ENCODE data around the gene MEGF6. TPM values are rescaled to one million over a fixed set of nuclear protein-coding genes. Genes with fewer than 3 reads are reported as not detected.

MEGF6 gene
- total RNA-seq, 1 donor from 2014 or later = 0.13 TPM

DNA sequence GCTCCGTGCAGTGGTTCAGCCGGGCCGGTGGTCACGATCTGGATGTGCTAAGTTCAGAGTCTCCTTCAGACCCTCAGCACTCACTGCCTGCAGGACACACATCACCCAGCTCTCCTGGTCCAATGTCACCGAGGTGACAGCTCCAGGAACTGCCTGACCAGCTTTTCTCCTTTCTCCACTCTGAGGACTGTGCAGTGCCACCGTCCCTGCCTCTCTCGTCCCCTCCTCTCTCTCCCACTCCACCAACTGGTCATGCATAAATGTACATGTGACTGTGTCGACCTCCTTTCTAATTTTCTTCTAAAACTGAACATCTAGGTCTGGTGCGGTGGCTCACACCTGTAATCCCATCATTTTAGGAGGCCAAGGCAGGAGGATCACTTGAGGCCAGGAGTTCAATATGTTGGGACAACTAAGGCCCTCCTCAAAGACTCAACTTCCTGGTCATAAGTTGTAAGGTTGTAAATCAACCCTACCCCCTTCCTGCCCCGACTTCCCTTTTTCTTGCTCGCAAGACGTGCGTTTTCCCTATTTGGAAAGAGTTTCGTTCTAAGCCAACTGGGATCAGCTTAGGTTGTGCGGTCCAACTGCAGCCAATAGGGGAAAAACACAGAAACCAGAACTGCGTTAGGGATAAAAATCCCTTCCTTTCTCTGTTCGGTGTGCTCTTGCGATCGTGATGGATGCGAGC is 53.1 kb downstream of the MEGF6 start:
- no peak for DNase-seq (ENCODE audit: low read depth)

DNA sequence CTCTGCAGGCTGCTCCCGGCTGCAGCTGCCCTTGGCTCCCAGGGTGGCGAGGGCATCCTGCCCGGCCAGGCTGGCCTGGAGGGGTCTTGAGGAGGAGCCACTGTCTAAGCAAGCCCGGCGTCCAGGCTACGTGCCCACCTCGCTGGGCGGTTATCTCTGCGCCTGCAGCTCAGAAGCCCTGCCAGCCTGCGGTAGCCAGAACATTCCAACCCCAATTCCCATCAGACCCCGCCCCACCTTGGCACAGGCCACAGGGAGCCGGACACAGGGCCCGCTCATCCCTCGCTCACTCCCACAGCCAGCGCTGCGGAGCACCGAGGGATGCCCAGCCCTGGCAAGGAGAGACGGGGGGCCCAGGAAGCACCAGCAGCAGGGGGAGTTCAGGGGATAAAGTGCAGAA is 53.9 kb downstream of the MEGF6 start:
- no peak for DNase-seq (ENCODE audit: low read depth)

DNA sequence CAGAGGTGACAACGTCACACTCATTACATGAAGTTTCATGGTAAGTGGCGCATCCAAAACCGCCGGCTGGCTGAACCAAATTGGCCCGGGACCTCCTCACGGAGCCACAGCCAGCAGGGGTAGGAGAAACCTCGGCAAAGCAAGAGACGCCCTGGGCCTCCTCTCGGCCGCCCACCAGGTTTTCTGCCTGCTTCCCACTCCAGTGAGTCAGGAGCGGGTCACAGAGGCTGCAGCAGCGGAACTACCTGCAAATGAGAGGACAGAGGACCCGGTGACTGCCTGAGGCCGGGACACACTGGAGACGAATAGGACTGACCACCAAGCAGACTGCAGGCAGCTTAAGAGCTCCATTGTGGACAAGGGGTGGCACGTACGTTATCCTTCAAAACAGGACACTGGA is 55.0 kb downstream of the MEGF6 start:
- DNase-seq (ENCODE audit: low read depth) = no peak

DNA sequence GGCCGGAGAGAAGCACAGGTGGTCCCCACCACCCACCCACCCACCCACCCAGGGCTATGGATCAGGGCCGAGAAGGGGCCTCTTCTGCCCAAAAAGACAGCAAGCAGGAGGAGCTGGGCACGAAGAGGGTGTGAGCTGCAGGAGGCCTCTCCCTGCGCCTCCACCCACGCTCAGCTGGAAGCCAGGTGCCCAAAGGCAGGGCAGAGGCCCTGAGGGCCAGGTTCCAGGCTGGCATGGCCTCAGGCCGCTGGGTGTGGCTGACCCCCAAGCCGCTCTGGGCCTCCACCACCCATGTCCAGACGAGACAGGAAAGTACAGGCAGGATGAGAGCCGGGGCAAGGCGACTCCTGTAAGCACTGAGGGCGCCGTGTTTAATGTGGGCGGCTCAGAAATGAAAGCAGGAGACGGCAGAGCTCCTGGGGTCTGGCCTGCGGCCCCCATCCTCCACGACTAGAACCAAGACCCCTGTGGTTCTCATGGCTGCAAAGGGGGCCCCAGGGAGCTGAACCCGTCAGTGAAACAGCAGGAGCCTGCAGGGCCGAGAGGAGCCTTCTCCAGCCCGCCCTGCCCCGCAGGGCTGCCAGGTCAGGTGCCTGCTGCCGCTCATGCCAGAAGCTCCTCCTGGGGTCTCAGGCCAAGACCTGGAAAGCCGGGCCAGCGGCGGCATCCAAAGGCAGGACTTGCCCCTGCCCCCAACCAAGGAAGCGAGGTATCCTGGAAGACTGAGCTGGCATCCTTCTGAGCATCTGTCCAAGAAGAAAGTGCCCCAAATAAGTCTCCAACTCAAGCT is 56.0 kb downstream of the MEGF6 start:
- DNase-seq (ENCODE audit: low read depth) = no peak

DNA sequence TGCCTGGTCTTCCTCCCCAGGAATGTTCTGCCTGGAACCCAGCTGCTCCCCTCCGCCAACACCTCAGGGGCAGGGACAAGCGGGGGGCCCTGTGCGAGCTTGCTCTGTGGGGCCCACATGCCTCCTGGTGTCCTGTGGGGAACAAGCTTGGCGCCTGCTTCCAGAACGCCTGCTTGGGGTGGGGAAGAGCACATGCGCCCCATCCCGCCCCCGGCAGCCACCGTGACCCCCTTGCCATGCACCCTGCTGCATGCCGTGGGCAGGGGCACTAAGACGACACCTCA is 57.4 kb downstream of the MEGF6 start:
- DNase-seq (ENCODE audit: low read depth) = no peak

DNA sequence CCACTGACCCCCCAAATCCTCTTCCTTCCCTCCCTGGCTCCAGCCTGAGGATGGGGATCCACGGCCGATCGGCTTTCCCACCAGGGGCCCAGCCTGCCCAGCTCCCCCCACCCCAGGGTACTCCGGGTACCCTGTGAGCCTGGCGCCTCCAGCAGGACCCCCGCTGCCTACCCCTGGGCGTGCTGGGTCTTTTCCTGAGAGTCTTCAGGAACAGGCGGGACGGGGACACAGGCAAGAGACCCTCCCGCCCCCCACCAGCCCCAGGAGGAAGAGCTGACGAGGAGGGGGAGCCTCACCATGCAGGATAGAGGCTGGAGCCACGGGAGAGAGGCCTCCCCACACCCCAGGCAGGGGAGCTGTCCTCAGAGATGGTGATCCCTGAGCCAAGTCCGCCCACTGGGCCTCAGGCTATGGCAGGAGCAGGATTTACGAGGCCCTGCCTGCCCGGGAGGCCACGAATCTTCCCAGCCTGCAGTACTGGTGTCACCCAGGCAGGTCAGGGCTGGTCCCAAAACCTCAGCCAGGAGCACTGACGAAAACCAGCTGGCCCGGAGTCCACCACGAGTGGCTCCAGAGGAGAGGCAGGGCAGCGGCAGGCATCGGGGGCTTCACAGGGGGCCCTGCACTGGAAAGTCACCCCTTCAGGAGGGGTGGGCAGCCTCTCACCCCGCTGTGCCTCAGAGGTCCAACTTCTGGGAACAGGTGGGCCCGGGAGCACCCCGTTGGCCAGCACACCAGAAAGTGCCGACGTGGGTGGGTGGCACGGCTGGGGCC is 58.0 kb downstream of the MEGF6 start:
- no peak for DNase-seq (ENCODE audit: low read depth)

DNA sequence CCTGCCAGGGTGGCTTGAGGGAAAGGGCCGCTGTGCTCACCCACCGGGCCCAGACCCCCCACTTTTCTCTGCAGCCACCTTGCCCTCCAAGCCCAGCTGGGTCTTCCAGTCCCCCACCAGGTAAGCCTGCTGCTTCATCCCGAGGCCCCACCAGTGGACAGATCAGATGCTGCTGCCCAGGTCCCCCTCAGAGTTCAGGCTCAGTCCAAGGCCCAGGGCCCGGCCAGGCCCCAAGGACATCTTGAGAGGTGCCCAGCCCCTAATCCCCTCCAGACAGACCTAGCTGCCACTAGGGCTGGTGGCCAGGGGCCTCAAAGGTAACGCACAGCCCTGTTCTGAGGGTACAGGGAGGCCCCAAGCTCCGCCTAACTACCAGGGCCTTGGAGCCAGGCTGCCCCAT is 58.6 kb downstream of the MEGF6 start:
- no peak for DNase-seq (ENCODE audit: low read depth)

DNA sequence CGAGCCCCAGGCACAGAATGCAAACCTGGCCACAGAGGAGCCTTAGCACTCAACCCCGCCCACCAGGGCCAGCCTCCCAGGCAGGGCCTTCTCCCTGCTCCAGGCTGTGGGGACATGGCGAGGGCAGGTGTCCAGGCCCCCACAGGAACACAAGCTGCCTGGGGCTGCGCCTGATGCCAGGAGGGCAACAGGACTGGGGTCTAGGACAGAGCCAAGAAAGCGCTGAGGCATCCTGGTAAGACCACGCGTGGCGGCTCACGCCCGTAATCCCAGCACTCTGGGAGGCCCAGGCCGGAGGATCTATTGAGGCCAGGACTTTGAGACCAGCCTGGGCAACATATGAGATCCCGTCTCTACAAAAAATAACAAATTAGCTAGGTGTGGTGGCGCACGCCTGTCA is 59.1 kb downstream of the MEGF6 start:
- no peak for DNase-seq (ENCODE audit: low read depth)

DNA sequence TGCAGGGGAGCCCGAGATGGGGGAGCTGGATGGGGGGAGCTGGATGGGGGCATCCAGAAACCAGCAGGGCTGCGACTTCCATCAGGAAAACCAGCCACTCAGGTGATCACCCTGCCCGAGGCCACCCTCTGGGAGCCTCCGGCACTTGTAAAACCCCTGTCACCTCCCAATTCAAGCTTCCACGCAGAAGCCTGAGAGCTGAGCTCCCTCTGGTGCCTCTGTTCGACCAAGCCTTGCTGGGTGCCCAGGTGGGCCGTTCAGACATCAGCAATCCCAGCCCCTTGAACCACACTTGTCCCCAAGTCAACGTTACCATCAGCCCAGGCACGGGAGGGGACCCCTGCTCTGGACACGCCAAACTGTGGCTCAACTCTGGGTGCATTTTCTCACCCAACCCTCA is 59.6 kb downstream of the MEGF6 start:
- no peak for DNase-seq (ENCODE audit: low read depth)

DNA sequence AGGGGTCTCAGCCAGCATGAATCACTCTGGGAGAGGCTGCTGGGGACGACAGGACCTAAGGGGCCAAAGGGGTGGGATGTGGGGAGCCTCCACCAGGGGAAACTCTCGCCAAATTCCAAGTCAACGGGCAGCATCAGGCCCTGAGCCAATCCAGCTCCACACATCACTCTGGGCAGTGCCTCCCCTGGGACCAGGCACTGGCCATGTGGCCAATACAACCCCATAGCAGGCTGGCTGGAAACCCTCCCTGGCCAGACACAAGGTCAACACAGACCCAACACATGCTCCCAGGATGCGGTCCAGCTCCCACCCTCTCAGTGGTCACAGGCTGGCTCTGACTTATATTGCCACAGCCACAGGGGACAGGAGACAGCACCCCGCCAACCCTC is 60.0 kb downstream of the MEGF6 start:
- DNase-seq (ENCODE audit: low read depth) = no peak

DNA sequence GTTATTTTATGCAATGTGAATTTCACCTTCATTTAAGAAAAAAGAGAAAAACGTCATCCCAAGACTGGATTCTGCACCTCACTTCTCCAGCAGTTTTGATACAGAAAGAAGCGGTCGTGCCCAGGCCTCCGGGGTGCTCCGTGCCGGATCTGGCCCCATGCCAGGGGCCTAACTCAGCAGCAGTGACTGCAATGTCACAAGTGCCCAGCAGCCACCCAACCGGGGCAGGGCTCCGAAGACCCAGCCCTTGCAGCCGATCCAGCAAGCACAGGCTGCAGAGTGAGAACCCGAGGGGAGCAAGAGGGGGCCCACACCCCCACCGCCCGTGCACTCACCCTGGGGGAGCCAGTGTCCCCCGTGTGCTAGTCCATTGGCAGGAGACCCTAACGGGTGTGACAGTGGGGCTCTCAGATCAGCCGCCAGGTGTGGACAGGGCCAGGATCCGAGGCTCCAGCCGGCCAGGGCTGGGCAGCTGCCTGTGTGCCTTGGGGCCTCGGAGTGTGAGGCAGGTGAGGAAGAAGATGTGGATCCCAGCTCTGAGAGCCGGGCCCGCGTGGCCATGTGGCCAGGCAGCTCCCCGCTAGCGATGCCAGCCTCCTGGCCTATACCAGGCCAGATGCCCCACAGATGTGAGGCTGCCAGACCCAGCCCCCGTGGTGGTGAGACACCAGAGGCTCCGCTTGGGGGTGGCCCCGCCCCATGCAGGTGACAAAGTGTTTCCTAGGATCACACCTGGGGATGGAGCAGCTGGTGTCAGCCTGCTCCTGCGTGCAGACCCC is 60.6 kb downstream of the MEGF6 start:
- DNase-seq (ENCODE audit: low read depth) = no peak

DNA sequence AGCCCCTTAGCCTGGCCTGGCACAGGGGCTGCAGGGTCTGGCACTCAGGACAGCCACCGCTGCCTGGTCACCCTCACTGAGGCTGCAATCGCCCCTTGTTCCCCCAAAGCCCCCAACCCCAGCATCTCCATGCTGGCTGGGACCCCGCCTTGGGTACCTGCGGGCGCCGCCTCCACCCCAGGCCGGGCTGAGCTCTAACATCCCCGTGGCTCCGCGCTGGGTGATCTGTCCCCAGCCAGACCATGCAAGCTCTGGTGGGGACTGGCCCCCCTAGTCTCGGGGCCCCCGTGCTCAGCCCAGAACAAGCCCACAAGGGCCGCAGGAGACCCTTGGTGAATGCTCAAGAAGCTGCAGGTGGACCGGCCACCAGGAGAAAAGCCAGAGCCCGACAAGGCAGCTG is 62.4 kb downstream of the MEGF6 start:
- DNase-seq (ENCODE audit: low read depth) = no peak

DNA sequence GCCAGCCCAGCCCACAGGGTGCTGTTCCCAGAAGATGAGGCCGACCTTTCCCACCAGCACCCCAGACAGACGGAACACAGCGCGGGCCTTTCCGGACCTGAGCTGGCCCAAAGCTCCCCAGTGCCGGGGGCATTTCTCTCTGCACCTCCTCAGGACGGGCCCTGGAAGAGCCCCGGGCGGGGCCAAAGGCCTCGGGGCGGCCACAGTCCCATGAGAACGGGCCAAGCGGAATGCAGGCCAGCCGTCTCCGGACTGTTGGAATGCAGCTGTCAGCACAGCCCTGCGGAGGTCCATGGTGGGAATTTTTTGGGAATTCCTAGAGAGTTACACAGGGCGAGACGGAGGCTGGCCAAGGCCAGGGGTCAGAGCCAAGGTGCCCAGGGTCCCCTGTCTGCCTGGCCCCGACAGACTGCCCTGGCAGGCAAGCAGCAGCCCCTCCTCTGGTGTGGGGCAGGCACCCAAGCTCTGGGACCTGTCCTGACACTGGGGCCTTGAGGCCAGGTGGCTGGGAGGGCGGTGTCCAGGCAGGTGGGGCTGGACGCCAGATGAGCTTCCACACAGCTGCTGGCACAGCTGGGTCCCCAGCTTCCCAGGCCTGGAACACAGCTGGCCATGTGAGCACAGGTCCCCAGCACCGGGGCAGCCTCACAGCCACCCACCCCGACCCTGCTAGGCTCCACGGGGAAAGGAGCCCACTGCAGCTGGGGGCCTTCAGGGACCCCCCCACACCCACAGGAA is 63.0 kb downstream of the MEGF6 start:
- DNase-seq (ENCODE audit: low read depth) = peak; percentile 61

DNA sequence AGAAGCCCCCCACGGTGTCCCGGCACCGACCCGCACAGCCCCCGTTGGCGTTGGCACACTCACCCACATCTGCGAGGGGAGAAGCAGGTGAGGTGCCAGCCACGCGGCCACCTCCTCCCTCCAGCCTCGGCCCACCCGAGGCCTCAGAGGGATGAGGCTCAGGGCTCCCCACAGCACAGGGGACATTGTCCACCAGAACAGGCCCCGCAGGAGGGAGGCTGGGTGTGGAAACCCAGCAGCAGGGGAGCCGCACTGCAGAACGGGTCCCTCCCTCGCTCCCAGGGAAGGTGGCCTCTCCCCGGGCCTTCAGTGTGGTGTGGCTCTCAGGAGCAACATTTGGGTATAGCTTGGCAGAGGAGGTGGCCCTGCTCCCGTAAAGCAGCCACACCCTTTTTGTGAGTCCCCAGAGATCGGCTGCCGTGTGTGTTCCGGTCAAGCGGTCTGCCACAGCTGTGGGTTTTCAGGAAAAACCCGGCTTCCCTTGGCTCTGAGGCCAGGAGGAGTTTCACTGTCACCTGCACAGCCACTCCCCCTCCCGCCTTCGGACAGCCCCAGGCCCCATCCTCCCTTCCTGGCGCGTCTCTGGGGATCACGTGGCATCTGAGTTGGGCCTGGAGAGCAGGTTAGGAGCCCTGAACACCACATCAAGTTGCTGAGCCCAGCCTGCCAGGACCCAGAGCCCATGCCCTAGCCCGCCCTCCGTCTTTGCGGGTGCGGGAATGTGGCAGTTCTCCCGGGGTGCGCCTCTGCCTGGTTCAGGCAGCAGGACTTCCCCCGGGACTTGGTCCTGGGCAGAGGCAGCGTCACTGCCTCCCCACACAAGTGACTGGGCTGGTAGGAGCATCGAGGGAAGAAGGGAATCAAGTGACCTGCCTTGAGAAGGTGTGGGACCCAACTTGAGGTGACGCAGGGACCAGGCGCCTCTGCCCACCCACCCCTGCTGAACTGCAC is 64.0 kb downstream of the MEGF6 start:
- no peak for DNase-seq (ENCODE audit: low read depth)

DNA sequence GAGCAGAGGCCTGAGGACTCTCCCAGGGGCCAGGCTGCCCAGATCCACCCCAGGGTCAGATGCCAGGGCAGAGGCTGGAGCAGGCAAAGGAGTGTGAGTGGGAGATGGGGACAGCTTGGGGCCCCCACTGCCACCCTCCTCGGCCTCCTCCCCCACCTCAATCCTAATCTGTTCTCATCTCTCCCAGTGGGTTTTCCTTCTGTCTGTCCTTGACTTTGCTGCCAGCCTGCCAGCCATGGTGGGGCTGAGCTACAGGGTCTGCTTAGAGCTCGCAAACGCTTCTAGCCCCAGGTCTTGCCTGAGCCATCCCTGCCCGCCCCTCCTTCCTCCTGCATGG is 65.3 kb downstream of the MEGF6 start:
- no peak for DNase-seq (ENCODE audit: low read depth)

DNA sequence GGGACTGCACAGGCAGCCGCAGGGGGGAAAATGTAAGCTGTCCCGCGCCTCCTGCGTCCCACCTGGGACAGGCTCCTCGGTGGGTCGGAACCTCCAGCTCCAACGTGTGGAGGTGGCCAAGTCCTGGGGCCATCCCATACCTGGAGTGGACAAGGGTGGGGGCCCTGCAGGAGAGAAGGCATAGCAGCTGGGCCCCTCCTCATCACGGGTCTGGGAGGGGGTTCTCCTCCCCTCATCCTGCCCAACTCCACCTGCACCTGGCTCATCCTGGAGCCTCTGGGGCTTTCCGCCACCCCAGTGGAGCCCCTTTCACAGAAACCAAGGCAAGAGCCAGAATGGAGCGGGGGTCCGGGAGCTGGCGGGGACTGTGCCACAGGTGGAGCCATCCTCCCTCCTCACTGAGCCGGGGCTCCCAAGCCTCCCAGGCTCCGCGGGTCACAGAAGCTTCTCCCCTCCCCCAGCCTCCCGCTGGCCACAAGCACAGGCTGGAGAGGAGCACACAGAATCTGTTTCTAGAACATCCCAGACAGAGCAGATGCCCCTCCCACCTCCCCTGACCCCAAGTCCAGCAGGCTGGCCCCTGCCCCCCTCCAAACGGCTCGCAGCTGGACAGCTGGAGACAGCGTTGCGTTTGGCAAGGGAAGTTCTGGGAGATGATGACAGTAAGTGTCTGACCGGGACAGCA is 65.8 kb downstream of the MEGF6 start:
- DNase-seq (ENCODE audit: low read depth) = peak; percentile 35

DNA sequence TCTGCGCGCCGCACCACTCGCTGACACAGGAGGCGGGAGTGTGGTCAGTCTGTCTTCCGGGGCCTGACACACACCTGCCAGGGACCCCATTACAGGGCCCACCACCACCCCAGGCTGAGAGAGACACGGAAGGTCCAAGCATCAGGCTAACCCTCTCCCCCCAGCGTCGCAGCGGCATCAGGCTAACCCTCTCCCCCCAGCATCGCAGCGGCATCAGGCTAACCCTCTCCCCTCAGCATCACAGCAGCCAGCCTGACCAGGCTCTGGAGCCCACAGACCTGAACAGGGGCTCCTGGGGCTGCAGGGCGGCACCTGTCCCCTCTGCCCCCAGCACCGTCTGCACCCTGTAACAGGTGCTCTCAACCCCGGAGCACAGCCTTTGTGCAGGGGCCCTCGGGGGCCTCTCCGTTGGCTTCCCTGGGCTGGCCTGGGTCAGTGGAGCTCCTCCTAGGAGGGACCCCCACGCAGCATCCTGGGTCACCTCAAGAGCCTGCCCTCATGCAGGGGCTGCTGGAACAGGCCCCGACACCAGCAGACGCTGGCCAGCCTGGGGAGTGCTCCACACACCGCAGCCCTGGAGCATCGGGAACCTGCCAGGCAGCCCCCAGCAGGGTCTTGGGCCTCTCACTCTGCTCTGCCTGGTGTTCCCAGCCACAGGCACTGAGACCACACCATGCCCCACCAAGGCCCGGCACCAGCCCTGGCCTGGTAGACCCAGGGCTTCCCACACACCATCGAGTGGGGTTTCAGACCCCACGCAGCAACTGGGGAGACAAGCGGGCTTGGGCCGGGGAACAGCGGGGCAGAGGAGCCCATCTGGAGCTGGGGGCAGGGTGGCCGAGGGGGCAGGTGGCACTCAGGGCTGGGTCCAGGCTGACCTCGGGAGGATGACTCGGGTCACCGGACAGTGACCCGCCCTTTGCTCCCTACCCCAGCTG is 67.0 kb downstream of the MEGF6 start:
- DNase-seq (ENCODE audit: low read depth) = no peak
